HFF-Myc (cell line): Measurements from ENCODE around the gene RPS6KA2.

ENCODE experiments used
- DNase-seq: peaks from one replicate; pipeline ENCODE4 v3.0.0-alpha.2; 2011; ENCODE audit warnings: low read depth; ENCODE audit errors: extremely low read depth
- H3K4me3 ChIP-seq: replicated peaks from 2 replicates; pipeline ENCODE4 v1.5.1; 2011; ENCODE audit warnings: low read depth, mild to moderate bottlenecking, control low read depth, low read length
- CTCF ChIP-seq: IDR thresholded peaks from 2 replicates; pipeline ENCODE4 v1.5.1; 2012; ENCODE audit warnings: mild to moderate bottlenecking, low read depth, low read length, control low read depth; ENCODE audit errors: missing control alignments

RPS6KA2 gene

GRCh38 chr6:166483573-166484250, 143.3 kb downstream of the RPS6KA2 start:
- DNase-seq = no peak
- H3K4me3 ChIP-seq = no peak overlapping the region
- TF ChIP-seq CTCF = no peak

- DNase-seq = no peak
- no peak for TF ChIP-seq CTCF
- H3K4me3 ChIP-seq = no peak overlapping the region
These were observed 144.0 kb downstream of the RPS6KA2 start for GRCh38 chr6:166483026-166483425.

GRCh38 chr6:166478782-166479592, 148.1 kb downstream of the RPS6KA2 start:
- H3K4me3 ChIP-seq = no peak overlapping the region
- DNase-seq = no peak
- no peak for TF ChIP-seq CTCF

- H3K4me3 ChIP-seq = no peak overlapping the region
- DNase-seq = no peak
- TF ChIP-seq CTCF = no peak
These were observed 149.2 kb downstream of the RPS6KA2 start for GRCh38 chr6:166477647-166478365.

- H3K4me3 ChIP-seq = no peak overlapping the region
- no peak for DNase-seq
- no peak for TF ChIP-seq CTCF
These were observed 150.3 kb downstream of the RPS6KA2 start for GRCh38 chr6:166476634-166477215.

- no peak for DNase-seq
- TF ChIP-seq CTCF = no peak
- no peak overlapping the region for H3K4me3 ChIP-seq
These were observed 150.9 kb downstream of the RPS6KA2 start for GRCh38 chr6:166476061-166476591.
